ENCODE results near the gene SPTBN1. TPM values are rescaled to one million over a fixed set of nuclear protein-coding genes. Genes with fewer than 3 reads are reported as not detected.

SPTBN1 gene
- total RNA-seq, 1 experiment from 2014 or later: 202 TPM

DNA sequence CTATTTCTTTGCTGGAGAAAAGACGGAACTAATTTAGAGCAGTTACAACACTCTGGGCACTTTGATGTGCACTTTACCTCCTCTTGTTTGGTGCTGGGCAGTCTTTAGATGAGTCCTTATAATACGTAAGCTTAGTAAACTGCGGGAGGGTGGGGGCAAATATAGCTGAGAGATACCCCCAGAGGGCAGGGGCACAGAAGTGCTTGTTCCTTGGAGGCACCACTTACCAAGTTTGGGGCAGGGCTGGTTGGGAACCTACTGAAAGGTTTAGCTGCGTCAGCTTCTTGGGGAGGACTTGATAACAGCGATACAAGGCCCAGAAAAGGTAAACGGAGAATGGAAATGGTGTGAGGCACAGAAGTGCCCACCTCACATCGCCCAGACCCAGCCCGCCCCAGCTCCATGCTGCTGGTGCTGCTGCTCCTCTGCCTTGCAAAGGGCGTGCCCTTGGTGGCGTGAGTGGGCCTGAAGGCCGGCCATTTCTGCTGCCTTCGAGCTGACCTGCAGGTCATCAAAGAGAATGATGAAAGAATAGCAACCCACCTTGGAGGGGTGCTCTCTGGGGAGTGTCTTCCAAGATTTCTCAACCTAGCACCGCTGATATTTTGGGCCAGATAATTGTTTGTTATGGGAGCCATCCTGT, 139.2 kb downstream of the SPTBN1 start:
- Histone ChIP-seq H2AFZ (ENCODE audit: low read length) (no peak overlapping the region), H3K4me2 (ENCODE audit: low read length) (no peak overlapping the region), H3K27ac (ENCODE audit: low read length) (no peak overlapping the region), H3K36me3 (ENCODE audit: low read depth, low read length) (peaks cover 22% of the 10 kb centered on the region), H3K4me1 (ENCODE audit: insufficient read depth, low read length) (peaks cover 26% of the 10 kb centered on the region), H3K27me3 (ENCODE audit: low read length) (no peaks in the 10 kb centered on the region), H3K9ac (ENCODE audit: low read length) (no peak overlapping the region), H3K9me2 (replicated peaks; ENCODE audit: low read length) (no peaks in the 10 kb centered on the region), H3K79me2 (ENCODE audit: low read length) (peaks cover 100% of the 10 kb centered on the region), H3K4me3 (ENCODE audit: low read length) (no peak overlapping the region), H3K9me3 (ENCODE audit: low read length) (no peaks in the 10 kb centered on the region), H4K20me1 (ENCODE audit: low read length) (peaks cover 23% of the 10 kb centered on the region), H3F3A (ENCODE audit: low read length, unreplicated experiment) (peaks cover 4% of the 10 kb centered on the region)
- intact Hi-C loops (cut with micrococcal nuclease): no loop called here
- no peak for TF ChIP-seq EZH2phosphoT487 (IDR thresholded peaks at IDR 0.05; ENCODE audit: borderline replicate concordance, low read length)
- no peak for TF ChIP-seq CTCF (conservative IDR thresholded peaks at IDR 0.05; ENCODE audit: low read depth, low read length)
- no peak for TF ChIP-seq EZH2 (IDR thresholded peaks at IDR 0.05; ENCODE audit: low read length, unreplicated experiment)
- DNase-seq (no peak), ATAC-seq (no peak)
- no TSS peak for BruUV-seq (replicated peaks)
- ChIA-PET POLR2A (ENCODE audit: unreplicated experiment) (no interaction called here), CTCF (no interaction called here)

GRCh38 chr2:54595999-54596902, 140.1 kb downstream of the SPTBN1 start:
- no TSS peak for BruUV-seq (replicated peaks)
- no peak overlapping the region for H3K4me2 ChIP-seq (ENCODE audit: low read length)
- peaks cover 17% of the 10 kb centered on the region for H3K4me1 ChIP-seq (ENCODE audit: insufficient read depth, low read length)
- H3K9ac ChIP-seq (ENCODE audit: low read length): no peak overlapping the region
- H3K4me3 ChIP-seq (ENCODE audit: low read length): no peak overlapping the region
- no peaks in the 10 kb centered on the region for H3K9me2 ChIP-seq (replicated peaks; ENCODE audit: low read length)
- peaks cover 100% of the 10 kb centered on the region for H3K79me2 ChIP-seq (ENCODE audit: low read length)
- DNase-seq: no peak
- POLR2A ChIA-PET (ENCODE audit: unreplicated experiment): no interaction called here
- ATAC-seq: no peak
- H3K27me3 ChIP-seq (ENCODE audit: low read length): no peaks in the 10 kb centered on the region
- intact Hi-C loops (cut with micrococcal nuclease): no loop called here
- H3K27ac ChIP-seq (ENCODE audit: low read length): no peak overlapping the region
- TF ChIP-seq CTCF (conservative IDR thresholded peaks at IDR 0.05; ENCODE audit: low read depth, low read length) (no peak), EZH2phosphoT487 (IDR thresholded peaks at IDR 0.05; ENCODE audit: borderline replicate concordance, low read length) (no peak), EZH2 (IDR thresholded peaks at IDR 0.05; ENCODE audit: low read length, unreplicated experiment) (no peak)
- no peaks in the 10 kb centered on the region for H3F3A ChIP-seq (ENCODE audit: low read length, unreplicated experiment)
- H2AFZ ChIP-seq (ENCODE audit: low read length): no peak overlapping the region
- H3K9me3 ChIP-seq (ENCODE audit: low read length): no peaks in the 10 kb centered on the region
- H3K36me3 ChIP-seq (ENCODE audit: low read depth, low read length): peaks cover 29% of the 10 kb centered on the region
- H4K20me1 ChIP-seq (ENCODE audit: low read length): peaks cover 16% of the 10 kb centered on the region
- CTCF ChIA-PET: no interaction called here

Data from PC-3 (cell line).